Measurements from ENCODE around the gene NFIC.

DNA sequence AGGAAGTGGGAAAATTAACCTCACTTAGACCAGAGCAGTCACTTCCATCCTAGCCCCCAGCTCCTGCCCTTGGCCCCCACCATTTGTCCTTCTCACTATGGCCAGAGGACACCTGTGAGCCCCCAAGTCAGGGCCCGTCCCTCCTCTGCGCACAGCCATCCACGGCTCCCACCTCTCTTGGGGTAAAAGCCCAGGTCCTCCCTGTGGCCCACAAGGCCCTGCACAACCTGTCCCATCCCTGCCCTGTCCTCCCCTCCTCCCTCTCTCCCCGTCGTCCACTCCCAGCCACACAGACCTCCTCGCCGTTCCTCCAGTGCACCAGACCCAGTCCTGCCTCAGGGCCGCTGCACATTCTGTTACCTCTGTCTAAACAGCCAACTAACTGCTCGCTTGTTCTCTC lies 60.0 kb downstream of the NFIC start:
- TF ChIP-seq CTCF (IDR thresholded peaks at IDR 0.05; ENCODE audit: low read length) (no peak), EZH2 (optimal IDR thresholded peaks at IDR 0.05; ENCODE audit: low read depth, low read length) (no peak), EZH2phosphoT487 (IDR thresholded peaks at IDR 0.05; ENCODE audit: low read length) (no peak)

Data from MM.1S (cell line).